Fibroblast of villous mesenchyme (primary cell): Measurements from ENCODE around the gene TMEM38B. TPM values are rescaled to one million over a fixed set of nuclear protein-coding genes. Genes with fewer than 3 reads are reported as not detected.
"Not testable (repeated sequence)": the region's sequence is repeated elsewhere in the genome, so short reads cannot be mapped to it uniquely, and the experiment has no call there.

Source experiments
- DNase-seq: peaks from one replicate; pipeline ENCODE4 v3.0.0-alpha.2; 2010; ENCODE audit warnings: low read depth
- H3K4me3 ChIP-seq: 2 replicates; pipeline ENCODE4 v1.5.1; 2011; ENCODE audit warnings: low read depth, mild to moderate bottlenecking, low read length
- total RNA-seq: library from RNA; depleted of rRNA; stranded (reverse); fragments of >200 nt; gene quantifications from 2 replicates; pipeline ENCODE4 v1.2.3, GENCODE V29; 2012
- TF ChIP-seq, protein P1 (sequence below): IDR thresholded peaks from 2 replicates; pipeline ENCODE4 v1.5.1; 2012; ENCODE audit warnings: low read depth, mild to moderate bottlenecking, low read length; ENCODE audit not compliant: insufficient read depth

Gene TMEM38B
- total RNA-seq, 1 donor, result 20.7 TPM

DNA sequence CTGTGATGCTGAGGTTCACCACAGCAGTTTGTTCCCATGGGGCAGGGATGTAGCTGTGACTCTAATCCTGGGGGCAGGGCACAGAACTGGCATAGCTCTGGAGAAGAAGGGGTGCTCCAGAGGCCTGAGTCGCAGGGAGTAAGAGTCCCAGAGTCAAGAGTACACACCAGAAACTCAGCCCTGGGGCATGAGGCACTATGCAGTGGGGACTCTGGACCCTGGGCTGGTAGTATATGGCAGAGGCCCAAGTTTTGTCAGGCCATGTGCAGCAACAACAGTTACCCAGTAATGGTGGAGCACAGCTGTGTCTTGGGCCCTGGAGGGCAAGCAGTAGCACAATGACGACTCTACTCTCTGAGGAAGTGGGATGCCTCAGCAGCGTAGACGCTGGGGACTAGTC lies 42.9 kb downstream of the TMEM38B start:
- no peak overlapping the region for H3K4me3 ChIP-seq
- TF ChIP-seq, protein P1, sequence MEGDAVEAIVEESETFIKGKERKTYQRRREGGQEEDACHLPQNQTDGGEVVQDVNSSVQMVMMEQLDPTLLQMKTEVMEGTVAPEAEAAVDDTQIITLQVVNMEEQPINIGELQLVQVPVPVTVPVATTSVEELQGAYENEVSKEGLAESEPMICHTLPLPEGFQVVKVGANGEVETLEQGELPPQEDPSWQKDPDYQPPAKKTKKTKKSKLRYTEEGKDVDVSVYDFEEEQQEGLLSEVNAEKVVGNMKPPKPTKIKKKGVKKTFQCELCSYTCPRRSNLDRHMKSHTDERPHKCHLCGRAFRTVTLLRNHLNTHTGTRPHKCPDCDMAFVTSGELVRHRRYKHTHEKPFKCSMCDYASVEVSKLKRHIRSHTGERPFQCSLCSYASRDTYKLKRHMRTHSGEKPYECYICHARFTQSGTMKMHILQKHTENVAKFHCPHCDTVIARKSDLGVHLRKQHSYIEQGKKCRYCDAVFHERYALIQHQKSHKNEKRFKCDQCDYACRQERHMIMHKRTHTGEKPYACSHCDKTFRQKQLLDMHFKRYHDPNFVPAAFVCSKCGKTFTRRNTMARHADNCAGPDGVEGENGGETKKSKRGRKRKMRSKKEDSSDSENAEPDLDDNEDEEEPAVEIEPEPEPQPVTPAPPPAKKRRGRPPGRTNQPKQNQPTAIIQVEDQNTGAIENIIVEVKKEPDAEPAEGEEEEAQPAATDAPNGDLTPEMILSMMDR, result no peak
- no peak for DNase-seq

DNA sequence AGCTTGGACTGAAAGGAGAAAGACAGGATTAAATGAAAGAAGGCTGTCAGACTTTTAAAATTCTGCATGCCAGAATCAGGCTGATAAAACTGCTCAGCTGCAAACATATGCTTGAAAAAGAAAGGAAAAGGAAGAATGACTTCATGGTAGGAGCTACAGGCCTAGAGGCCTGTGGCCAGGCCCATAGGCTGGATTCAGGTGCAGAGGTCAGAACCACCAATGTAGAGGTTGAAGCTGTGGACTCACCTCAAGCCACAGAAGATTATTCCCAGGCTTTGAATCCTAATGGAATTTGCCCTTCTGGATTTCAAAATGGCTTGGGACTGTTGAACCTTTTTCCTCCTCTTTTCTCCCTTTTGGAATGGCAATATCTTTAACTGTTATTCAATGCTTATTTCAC lies 47.7 kb downstream of the TMEM38B start:
- no peak for DNase-seq
- TF ChIP-seq, protein P1, result no peak

DNA sequence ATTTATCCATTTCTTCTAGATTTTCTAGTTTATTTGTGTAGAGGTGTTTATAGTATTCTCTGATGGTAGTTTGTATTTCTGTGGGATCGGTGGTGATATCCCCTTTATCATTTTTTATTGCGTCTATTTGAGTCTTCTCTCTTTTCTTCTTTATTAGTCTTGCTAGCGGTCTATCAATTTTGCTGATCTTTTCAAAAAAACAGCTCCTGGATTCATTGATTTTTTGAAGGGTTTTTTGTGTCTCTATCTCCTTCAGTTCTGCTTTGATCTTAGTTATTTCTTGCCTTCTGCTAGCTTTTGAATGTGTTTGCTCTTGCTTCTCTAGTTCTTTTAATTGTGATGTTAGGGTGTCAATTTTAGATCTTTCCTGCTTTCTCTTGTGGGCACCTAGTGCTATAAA lies 53.0 kb downstream of the TMEM38B start:
- H3K4me3 ChIP-seq, DNase-seq: not testable (repeated sequence)

More for the DNA sequence above, 47.7 kb downstream of the TMEM38B start:
- no peak overlapping the region for H3K4me3 ChIP-seq

DNA sequence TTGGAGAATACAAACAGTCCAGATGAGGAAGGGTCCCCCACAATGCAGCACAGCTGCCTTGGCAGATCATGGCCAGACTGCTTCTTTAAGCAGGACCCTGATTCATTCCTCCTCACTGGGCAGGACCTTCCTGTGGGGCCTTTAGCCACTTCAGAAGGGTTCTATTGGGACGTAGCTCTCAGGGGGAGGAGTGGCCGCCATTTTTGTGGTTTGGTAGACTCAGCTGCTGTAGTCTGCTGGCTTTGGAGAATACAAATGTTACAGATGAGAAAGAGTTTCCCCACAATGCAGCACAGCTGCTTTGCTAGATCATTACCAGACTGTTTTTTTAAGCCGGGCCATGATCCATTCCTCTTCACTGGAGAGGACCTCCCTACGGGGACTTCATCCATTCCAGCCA lies 57.4 kb downstream of the TMEM38B start:
- H3K4me3 ChIP-seq, result no peak overlapping the region
- TF ChIP-seq, protein P1, result no peak
- no peak for DNase-seq

DNA sequence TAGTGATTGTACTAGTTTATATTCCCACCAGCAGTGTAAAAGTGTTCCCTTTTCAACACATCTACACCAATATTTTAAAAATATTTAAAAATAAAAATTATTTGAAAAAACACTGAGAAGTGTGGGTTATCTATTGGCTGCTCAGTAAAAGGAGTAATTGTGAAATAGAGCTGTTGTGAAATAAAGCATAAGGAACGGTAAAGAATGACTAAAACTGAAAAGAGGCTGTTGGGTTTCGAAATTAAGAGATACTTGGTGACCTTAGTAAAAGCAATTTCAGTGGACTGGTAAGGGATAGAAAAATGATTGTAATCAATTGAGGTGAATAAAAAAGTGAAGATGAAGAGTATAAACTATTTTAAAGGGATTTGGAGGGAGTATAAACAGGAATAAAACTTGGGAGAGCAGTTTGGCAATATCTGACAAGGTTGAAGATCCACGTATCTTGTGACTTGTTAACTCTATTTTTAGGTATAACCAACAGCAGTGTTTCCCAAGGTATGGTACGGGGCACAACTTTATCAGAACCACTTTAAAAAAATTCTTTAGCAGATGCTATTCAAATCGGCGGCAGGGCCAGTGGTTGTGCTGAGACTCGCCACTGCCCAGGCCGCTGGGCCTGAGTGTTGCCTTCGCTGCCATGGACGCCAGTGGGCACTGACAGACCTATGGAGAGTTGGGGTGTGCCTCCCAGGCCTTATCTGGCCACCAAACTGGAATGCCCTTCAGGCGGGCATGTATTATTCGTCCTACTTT lies 63.3 kb downstream of the TMEM38B start:
- no peak overlapping the region for H3K4me3 ChIP-seq
- peak; percentile 30 for DNase-seq

DNA sequence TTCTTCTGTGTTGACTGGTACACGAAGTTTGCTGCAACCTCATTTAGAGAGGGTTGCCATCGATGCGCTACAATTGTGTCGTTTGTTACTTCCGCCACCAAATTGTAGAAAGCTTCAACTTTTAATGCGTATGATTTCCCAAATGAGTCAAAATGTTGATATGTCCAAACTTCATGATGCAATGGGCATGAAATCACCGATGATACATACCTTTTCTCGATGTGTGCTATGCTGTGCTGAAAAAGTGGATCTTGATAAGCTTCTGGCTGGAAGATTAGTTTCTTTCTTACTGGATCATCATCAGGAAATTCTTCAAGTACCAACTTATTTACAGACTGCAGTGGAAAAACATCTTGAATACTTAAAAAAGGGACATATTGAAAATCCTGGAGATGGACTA lies 65.7 kb downstream of the TMEM38B start:
- TF ChIP-seq, protein P1, result no peak
- DNase-seq, result no peak
- H3K4me3 ChIP-seq, result no peak overlapping the region

More for the DNA sequence above, 63.3 kb downstream of the TMEM38B start:
- TF ChIP-seq, protein P1, result no peak

DNA sequence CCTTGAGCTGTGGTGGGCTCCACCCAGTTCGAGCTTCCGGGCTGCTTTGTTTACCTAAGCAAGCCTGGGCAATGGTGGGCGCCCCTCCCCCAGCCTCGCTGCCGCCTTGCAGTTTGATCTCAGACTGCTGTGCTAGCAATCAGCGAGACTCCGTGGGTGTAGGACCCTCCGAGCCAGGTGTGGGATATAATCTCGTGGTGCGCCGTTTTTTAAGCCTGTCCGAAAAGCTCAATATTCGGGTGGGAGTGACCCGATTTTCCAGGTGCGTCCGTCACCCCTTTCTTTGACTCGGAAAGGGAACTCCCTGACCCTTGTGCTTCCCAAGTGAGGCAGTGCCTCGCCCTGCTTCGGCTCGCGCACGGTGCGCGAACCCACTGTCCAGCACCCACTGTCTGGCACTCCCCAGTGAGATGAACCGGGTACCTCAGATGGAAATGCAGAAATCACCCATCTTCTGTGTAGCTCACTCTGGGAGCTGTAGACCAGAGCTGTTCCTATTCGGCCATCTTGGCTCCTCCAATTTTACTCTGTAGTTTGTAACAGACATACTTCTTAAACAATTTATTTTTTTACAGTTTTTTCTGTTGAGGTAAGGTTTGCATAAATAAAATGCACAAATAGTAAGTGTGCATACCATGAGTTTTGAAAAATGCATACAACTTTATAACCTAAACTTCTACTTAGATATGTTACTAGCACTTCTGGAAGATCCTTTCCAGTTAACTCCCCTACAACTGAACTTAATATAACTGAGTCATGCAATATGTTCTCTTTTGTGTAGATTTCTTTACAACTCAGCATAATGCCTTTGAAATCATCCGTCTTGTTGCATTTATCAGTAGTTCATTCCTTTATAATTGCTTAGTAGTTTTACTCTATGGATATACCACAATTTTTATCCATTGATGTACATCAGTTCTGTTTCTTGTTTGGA lies 88.5 kb downstream of the TMEM38B start:
- DNase-seq, result not testable (repeated sequence)
- peak overlapping the region; percentile 45 for H3K4me3 ChIP-seq

DNA sequence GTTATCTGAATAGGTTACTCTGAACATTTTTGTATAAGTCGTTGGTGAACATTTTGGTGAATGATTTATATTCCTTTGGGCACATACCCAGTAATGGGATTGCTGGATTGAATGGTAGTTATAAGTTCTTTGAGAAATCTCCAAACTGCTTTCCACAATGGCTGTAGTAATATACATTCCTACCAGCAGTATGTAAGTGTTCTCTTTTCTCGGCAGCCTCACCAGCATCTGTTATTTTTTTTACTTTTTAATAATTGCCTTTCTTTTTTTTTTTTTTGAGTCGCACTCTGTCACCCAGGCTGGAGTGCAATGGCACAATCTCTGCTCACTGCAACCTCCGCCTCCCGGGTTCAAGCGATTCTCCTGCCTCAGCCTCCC lies 89.1 kb downstream of the TMEM38B start:
- DNase-seq, result not testable (repeated sequence)

DNA sequence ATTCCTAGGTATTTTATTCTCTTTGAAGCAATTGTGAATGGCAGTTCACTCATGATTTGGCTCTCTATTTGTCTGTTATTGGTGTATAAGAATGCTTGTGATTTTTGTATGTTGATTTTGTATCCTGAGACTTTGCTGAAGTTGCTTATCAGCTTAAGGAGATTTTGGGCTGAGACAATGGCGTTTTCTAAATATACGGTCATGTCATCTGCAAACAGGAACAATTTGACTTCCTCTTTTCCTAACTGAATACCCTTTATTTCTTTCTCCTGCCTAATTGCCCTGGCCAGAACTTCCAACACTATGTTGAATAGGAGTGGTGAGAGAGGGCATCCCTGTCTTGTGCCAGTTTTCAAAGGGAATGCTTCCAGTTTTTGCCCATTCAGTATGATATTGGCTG lies 92.5 kb downstream of the TMEM38B start:
- not testable (repeated sequence) for H3K4me3 ChIP-seq, DNase-seq

More for the DNA sequence above, 89.1 kb downstream of the TMEM38B start:
- H3K4me3 ChIP-seq, result not testable (repeated sequence)
